Measurements from ENCODE around the gene TBC1D10A.

DNA sequence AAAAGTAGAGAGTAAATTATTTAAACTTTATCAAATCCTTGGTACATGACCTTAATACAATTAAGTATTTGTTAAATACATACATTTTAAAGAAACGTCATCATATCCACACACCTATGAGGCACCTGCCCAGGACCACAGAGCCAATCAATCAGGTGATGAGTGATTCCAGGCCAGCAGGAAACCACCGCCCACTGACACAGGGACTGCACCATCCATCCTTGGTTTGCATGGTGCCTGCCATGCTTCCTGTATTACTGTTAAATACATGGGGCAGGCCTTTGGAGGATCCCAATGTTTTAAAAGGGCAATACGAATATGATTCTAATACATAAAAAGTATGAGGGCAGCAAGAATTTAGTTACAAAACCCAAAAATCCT lies 7.0 kb upstream of the TBC1D10A start:
- TF ChIP-seq CTCF (conservative IDR thresholded peaks at IDR 0.05 in 1 of 2, IDR thresholded peaks at IDR 0.05 in 1 of 2; ENCODE audit: low read depth in 1 of 2, low read length in 2 of 2) (no peak), EZH2 (IDR thresholded peaks at IDR 0.05; ENCODE audit: low read length, missing control alignments) (no peak)
